Measurements from ENCODE around the gene CLIP4.
A peak's percentile ranks its signal among the peaks of the same experiment; 100 is the strongest.

CLIP4 gene

GRCh38 chr2:29223851-29224692 is 108.9 kb downstream of the CLIP4 start:
- DNase-seq = no peak

- no peak for DNase-seq
Observed at GRCh38 chr2:29224693-29225551, 109.7 kb downstream of the CLIP4 start.

GRCh38 chr2:29225814-29226213 is 110.6 kb downstream of the CLIP4 start:
- no peak for DNase-seq

GRCh38 chr2:29226375-29226774 is 111.2 kb downstream of the CLIP4 start:
- no peak for DNase-seq

- no peak for DNase-seq
Observed at GRCh38 chr2:29226808-29227207, 111.6 kb downstream of the CLIP4 start.

- DNase-seq = no peak
Observed at GRCh38 chr2:29227935-29228675, 112.9 kb downstream of the CLIP4 start.

- no peak for DNase-seq
Observed at GRCh38 chr2:29228947-29229346, 113.7 kb downstream of the CLIP4 start.

- no peak for DNase-seq
Observed at GRCh38 chr2:29229640-29230039, 114.4 kb downstream of the CLIP4 start.

GRCh38 chr2:29232041-29232440 is 116.8 kb downstream of the CLIP4 start:
- DNase-seq = no peak

GRCh38 chr2:29233428-29233827 is 118.2 kb downstream of the CLIP4 start:
- no peak for DNase-seq

- DNase-seq = no peak
Observed at GRCh38 chr2:29235411-29235810, 120.2 kb downstream of the CLIP4 start.

- DNase-seq = no peak
Observed at GRCh38 chr2:29236074-29236473, 120.9 kb downstream of the CLIP4 start.

GRCh38 chr2:29238497-29238896 is 123.3 kb downstream of the CLIP4 start:
- peak; percentile 41 for DNase-seq
